GM11168 (cell line): ENCODE results near the gene ALG9.

Source experiments
- in situ Hi-C: fragments of 300-500 bp; cut with MboI; formaldehyde crosslinking; loops from one replicate; pipeline ENCODE4 v1.12.0; 2022; ENCODE audit warnings: low sequenced_read_pairs; ENCODE audit not compliant: unreplicated experiment

The ALG9 gene

GRCh38 chr11:111801135-111801534 is 70.2 kb downstream of the ALG9 start:
- in situ Hi-C loops, result no loop called here

GRCh38 chr11:111798279-111798678 is 73.1 kb downstream of the ALG9 start:
- in situ Hi-C loops, result no loop called here

- in situ Hi-C loops, result no loop called here
Observed at GRCh38 chr11:111797145-111797581, 74.2 kb downstream of the ALG9 start.

GRCh38 chr11:111796696-111797095 is 74.7 kb downstream of the ALG9 start:
- in situ Hi-C loops, result no loop called here

GRCh38 chr11:111795334-111795985 is 75.9 kb downstream of the ALG9 start:
- in situ Hi-C loops, result no loop called here

- in situ Hi-C loops, result no loop called here
Observed at GRCh38 chr11:111793863-111794262, 77.5 kb downstream of the ALG9 start.

GRCh38 chr11:111792955-111793500 is 78.4 kb downstream of the ALG9 start:
- in situ Hi-C loops, result no loop called here

- in situ Hi-C loops, result no loop called here
Observed at GRCh38 chr11:111792314-111792713, 79.1 kb downstream of the ALG9 start.

- in situ Hi-C loops, result loop anchor here (10.0 kb wide), 1 partner anchor 56 kb away; no protein-coding TSS in a partner anchor
Observed at GRCh38 chr11:111788464-111788863, 82.9 kb downstream of the ALG9 start.

- in situ Hi-C loops, result loop anchor here (10.0 kb wide), 1 partner anchor 57 kb away; no protein-coding TSS in a partner anchor
Observed at GRCh38 chr11:111788051-111788450, 83.3 kb downstream of the ALG9 start.

- in situ Hi-C loops, result loop anchor here (10.0 kb wide), 1 partner anchor 59 kb away; no protein-coding TSS in a partner anchor
Observed at GRCh38 chr11:111785886-111786412, 85.4 kb downstream of the ALG9 start.

GRCh38 chr11:111785076-111785475 is 86.3 kb downstream of the ALG9 start:
- in situ Hi-C loops, result loop anchor here (10.0 kb wide), 1 partner anchor 60 kb away; no protein-coding TSS in a partner anchor

GRCh38 chr11:111784311-111784710 is 87.1 kb downstream of the ALG9 start:
- in situ Hi-C loops, result loop anchor here (10.0 kb wide), 1 partner anchor 60 kb away; no protein-coding TSS in a partner anchor

- in situ Hi-C loops, result loop anchor here (10.0 kb wide), 1 partner anchor 63 kb away; no protein-coding TSS in a partner anchor
Observed at GRCh38 chr11:111782109-111782741, 89.2 kb downstream of the ALG9 start.

GRCh38 chr11:111779118-111779517 is 92.3 kb downstream of the ALG9 start:
- in situ Hi-C loops, result no loop called here

- in situ Hi-C loops, result no loop called here
Observed at GRCh38 chr11:111778047-111778558, 93.3 kb downstream of the ALG9 start.

- in situ Hi-C loops, result no loop called here
Observed at GRCh38 chr11:111777094-111778046, 94.0 kb downstream of the ALG9 start.

GRCh38 chr11:111776398-111777093 is 94.8 kb downstream of the ALG9 start:
- in situ Hi-C loops, result no loop called here
